Peyer's patch (tissue), 4 donors: Measurements from ENCODE around the gene TNS3. TPM values are rescaled to one million over a fixed set of nuclear protein-coding genes. Genes with fewer than 3 reads are reported as not detected.
"Not testable (repeated sequence)": the region's sequence is repeated elsewhere in the genome, so short reads cannot be mapped to it uniquely, and the experiment has no call there.

ENCODE experiments used
- DNase-seq, 3 donors: peaks; one replicate each; pipeline ENCODE4 v3.0.0-alpha.2; 2017 to 2019
- H3K27ac ChIP-seq, 4 donors: fragments of 200-600 bp; sonication (generic); one replicate each; pipeline ENCODE4 v1.5.1; 2016 to 2019
- H3K27me3 ChIP-seq, 2 donors: fragments of 200-600 bp; sonication (generic); one replicate each; pipeline ENCODE4 v1.5.1; 2019
- H3K36me3 ChIP-seq, 3 donors: fragments of 200-600 bp; sonication (generic); one replicate each; pipeline ENCODE4 v1.5.1; 2016 to 2019
- H3K4me1 ChIP-seq, 4 donors: fragments of 200-600 bp; sonication (generic); one replicate each; pipeline ENCODE4 v1.5.1; 2016 to 2019
- H3K4me3 ChIP-seq, 4 donors: fragments of 200-600 bp; sonication (generic); 1 replicate in 3 of 4; 2 replicates in 1 of 4; pipeline ENCODE4 v1.5.1; 2016 to 2019; ENCODE audit warnings: mild to moderate bottlenecking in 1 of 4
- H3K9me3 ChIP-seq, 4 donors: fragments of 200-600 bp; sonication (generic); one replicate each; pipeline ENCODE4 v1.5.1; 2016 to 2019; ENCODE audit warnings: mild to moderate bottlenecking in 1 of 4
- CTCF ChIP-seq, 6 experiments: fragments of 450-650 bp in 4 of 6; fragments of 200-600 bp in 2 of 6; sonication (generic) in 1 of 6; IDR thresholded peaks; one replicate each; pipeline ENCODE4 v1.5.1; 2017 to 2019; ENCODE audit warnings: antibody characterized with exemption in 6 of 6, mild to moderate bottlenecking in 3 of 6, moderate library complexity in 1 of 6
- POLR2A ChIP-seq, 2 donors: fragments of 450-650 bp; IDR thresholded peaks; one replicate each; pipeline ENCODE4 v1.5.1; 2017; ENCODE audit warnings: antibody characterized with exemption in 2 of 2, mild to moderate bottlenecking in 2 of 2, moderate library complexity in 2 of 2
- total RNA-seq, 4 donors: library from RNA; depleted of rRNA; stranded (reverse); fragments of >200 nt; gene quantifications; one replicate each; pipeline ENCODE4 v1.1.0, GENCODE V29; 2016

The TNS3 gene
- total RNA-seq, 4 donors from 2014 or later: 79.5 to 157 (median 112) TPM

DNA sequence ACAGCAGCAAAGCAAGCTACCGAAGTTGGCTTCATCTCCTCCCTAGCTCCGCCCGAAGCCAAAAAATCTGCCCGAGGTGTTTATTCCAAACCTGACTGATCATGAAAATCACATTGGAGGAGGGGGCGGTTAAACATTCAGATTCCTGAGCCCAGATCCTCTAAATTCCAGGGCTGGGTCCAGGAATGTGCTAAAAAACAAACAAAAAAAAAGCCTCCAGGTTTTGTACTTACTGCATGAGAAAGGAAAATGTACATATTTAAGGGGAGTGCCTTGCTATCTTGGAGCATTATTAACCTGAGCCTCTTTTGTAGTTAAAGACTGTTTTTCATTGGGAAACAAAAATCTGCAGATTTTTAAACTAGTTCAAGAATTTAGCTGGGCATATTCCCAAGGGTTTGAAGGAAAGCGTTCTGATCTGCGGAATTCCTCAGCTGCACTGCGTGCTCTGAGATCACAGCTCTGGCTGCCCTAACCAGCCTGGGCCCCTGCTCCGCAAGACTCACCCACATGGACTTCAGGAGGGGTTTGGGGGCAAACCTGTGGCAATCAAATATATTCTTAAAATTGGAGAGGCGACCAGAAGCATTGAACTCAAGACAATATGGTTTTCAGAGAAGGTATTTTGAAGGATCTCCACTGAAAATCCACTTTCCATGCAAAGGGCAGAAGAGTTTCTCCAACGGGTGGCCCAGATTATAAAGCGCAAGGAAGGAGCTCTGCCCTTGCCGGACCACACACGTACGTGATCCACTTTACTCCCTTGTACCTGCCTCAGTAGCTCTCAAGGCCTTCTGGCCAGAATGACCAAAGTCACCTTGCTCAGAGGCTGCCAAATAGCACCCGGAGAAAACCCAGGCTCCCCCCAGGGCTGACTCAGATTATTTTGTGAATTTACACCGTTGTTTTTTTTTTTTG is 10.0 kb upstream of the TNS3 start:
- H3K4me3 ChIP-seq: no peak overlapping the region
- DNase-seq: no peak
- no peak overlapping the region for H3K27ac ChIP-seq
- no peaks in the 10 kb centered on the region for H3K4me1 ChIP-seq
- no peak for TF ChIP-seq CTCF (IDR thresholded peaks at IDR 0.05)
- no peak for TF ChIP-seq POLR2A (IDR thresholded peaks at IDR 0.05)
- H3K9me3 ChIP-seq: peaks cover 0 to 6% (median 3%) of the 10 kb centered on the region in 4 donors
- no peaks in the 10 kb centered on the region for H3K36me3 ChIP-seq
- no peaks in the 10 kb centered on the region for H3K27me3 ChIP-seq

- no peak for DNase-seq
- Histone ChIP-seq H3K9me3 (no peaks in the 10 kb centered on the region), H3K4me3 (no peak overlapping the region), H3K27me3 (no peaks in the 10 kb centered on the region), H3K4me1 (no peaks in the 10 kb centered on the region), H3K36me3 (no peaks in the 10 kb centered on the region), H3K27ac (no peak overlapping the region)
- TF ChIP-seq POLR2A (IDR thresholded peaks at IDR 0.05): no peak
These were observed 9.3 kb upstream of the TNS3 start for GRCh38 chr7:47591089-47591654.

DNA sequence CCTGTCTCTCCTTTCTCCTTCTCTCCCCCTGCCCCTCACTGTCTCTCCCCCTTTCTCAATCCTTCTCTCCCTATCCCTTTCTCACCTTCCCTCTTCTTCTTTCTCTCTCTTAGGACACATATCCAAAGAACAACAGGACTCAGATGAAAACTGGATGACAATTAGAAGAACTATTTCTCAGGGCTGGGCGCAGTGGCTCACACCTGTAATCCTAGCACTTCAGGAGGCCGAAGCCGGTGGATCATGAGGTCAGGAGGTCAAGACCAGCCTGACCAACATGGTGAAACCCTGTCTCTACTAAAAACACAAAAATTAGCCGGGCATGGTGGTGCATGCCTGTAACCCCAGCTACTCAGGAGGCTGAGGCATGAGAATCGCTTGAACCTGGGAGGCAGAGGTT is 8.3 kb upstream of the TNS3 start:
- not testable (repeated sequence) for H3K4me3 ChIP-seq, H3K27me3 ChIP-seq, H3K36me3 ChIP-seq, H3K27ac ChIP-seq, H3K9me3 ChIP-seq, DNase-seq, H3K4me1 ChIP-seq

- DNase-seq: peak in 1 of 3 donors; percentile 70
- H3K4me1 ChIP-seq: no peaks in the 10 kb centered on the region
- H3K36me3 ChIP-seq: no peaks in the 10 kb centered on the region
- no peak overlapping the region for H3K4me3 ChIP-seq
- H3K27me3 ChIP-seq: no peaks in the 10 kb centered on the region
- H3K9me3 ChIP-seq: no peaks in the 10 kb centered on the region
- TF ChIP-seq POLR2A (IDR thresholded peaks at IDR 0.05) (no peak), CTCF (IDR thresholded peaks at IDR 0.05) (peak in 1 of 6 experiments; percentile 45)
- H3K27ac ChIP-seq: peak overlapping the region in 2 of 4 donors; percentile 16 to 26
These were observed 6.9 kb upstream of the TNS3 start for GRCh38 chr7:47588704-47589225.

GRCh38 chr7:47587976-47588375 is 6.1 kb upstream of the TNS3 start:
- Histone ChIP-seq H3K36me3 (no peaks in the 10 kb centered on the region), H3K27ac (peak overlapping the region in 1 of 4 donors; percentile 26), H3K27me3 (no peaks in the 10 kb centered on the region), H3K4me1 (peaks cover 0 to 1% (median 0%) of the 10 kb centered on the region in 4 donors), H3K4me3 (no peak overlapping the region), H3K9me3 (no peaks in the 10 kb centered on the region)
- TF ChIP-seq CTCF (IDR thresholded peaks at IDR 0.05): no peak
- TF ChIP-seq POLR2A (IDR thresholded peaks at IDR 0.05): no peak
- DNase-seq: no peak

DNA sequence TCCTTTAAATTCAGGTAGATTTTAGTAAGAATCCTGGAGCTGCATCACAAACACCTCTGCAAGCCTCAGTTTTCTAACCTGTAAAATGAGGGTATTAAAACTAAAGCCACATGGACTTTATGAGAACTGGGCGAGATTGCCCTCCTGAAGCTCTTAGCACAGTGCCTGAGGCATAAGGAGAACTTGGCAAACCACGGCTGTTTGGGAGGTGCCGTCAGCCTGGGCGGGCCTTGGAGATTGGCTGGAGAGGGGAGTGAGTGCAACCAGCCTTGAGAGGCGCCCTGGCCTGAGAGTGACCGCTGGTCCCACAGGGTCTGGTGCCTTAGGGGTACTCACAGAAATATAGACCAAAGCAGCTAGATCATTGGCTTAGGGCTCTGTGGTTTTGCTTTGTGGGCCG is 5.4 kb upstream of the TNS3 start:
- Histone ChIP-seq H3K27me3 (no peaks in the 10 kb centered on the region), H3K4me1 (peaks cover 0 to 7% (median 0%) of the 10 kb centered on the region in 4 donors), H3K36me3 (no peaks in the 10 kb centered on the region), H3K4me3 (no peak overlapping the region), H3K27ac (no peak overlapping the region), H3K9me3 (no peaks in the 10 kb centered on the region)
- no peak for TF ChIP-seq CTCF (IDR thresholded peaks at IDR 0.05)
- TF ChIP-seq POLR2A (IDR thresholded peaks at IDR 0.05): no peak
- DNase-seq: no peak
